TTC549 (cell line): ENCODE data around the gene TRAPPC10.
"Not testable (repeated sequence)": the region's sequence is repeated elsewhere in the genome, so short reads cannot be mapped to it uniquely, and the experiment has no call there.

Source experiments
- FAIRE-seq: peaks from 2 replicates; lab custom pipeline; 2012; peaks lifted over from hg19 to GRCh38; lab: Jason Lieb, UNC

The TRAPPC10 gene

DNA sequence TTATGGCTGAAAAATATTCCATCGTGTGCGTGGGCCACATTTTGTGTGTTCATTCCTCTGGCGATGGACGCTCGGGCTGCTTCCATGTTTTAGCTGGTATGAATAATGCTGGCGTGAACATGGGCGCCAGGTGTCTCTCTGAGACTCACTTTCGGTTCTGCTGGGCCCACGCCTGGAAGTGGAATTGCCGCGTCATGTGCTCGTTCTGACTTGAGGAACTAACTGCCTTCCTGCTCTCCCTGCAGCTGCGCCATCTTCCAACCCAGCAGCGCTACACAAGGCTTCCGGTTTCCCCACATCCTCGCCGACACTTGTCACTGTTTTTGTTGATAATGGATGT lies 141.8 kb downstream of the TRAPPC10 start:
- FAIRE-seq: not testable (repeated sequence)

DNA sequence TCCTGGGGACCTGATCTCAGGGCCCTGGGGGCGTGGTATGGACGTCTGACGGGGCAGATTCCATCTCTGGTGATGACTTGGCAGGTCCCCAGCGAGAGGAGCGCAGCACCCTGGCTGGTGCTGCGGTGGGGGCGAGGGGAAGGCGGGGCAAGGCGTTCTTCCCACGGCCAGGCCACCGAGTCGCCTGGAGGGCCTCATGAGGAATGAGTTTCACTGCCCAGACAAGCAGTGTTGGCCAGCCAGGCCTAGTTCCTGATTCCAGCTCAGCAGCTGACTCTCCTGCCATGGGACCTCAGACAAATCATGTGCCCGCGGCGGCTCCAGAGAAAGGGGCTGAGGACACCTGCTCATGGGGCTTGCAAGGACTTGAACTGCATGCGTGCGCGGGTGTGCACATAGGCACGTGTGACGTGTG lies 142.7 kb downstream of the TRAPPC10 start:
- FAIRE-seq: not testable (repeated sequence)

DNA sequence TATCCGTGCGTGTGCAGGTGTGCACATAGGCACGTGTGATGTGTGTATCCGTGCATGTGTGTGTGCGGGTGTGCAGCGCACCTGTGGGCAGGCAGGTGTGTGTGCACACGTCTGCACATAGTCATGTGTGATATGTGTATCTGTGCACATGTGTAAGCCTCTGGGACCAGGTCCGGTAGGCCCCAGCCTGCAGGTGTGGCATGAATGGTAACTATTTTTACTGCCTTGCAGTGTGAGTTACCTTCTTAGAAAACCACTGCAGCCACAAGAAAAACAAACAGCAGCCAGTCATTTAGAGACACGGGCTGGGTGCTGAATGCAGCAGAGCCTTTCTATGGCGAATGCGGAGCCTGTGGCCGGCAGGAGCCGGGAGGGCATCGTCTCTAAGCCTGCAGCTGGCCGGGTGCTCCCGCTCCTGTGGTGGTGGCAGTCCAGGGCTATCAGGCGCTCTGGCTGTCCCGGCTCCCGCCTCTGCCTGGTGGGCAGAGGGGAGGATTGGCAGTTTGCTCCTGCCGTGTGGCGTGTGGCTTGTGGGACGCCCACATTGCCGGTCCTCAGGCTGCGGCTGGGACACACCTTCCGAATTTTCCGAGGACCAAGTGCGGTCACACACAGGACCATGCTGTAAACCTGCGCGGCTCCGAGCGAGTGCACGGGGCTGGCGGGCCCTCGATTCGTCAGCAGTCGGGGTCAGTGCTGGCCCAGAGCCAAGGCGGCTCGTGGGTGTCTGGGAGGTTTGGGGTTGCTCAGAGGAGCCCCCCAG lies 143.3 kb downstream of the TRAPPC10 start:
- not testable (repeated sequence) for FAIRE-seq

- not testable (repeated sequence) for FAIRE-seq
Measured at GRCh38 chr21:44155994-44156380, 143.9 kb downstream of the TRAPPC10 start.
